NCI-H187 treated with DMSO at 0.1 percent for 48 hours (cell line): ENCODE measurements around the gene PLA2G3.

ENCODE experiments used
- DNase-seq: peaks from one replicate; lab custom pipeline; 2025; lab: John Stamatoyannopoulos, UW

PLA2G3 gene

DNA sequence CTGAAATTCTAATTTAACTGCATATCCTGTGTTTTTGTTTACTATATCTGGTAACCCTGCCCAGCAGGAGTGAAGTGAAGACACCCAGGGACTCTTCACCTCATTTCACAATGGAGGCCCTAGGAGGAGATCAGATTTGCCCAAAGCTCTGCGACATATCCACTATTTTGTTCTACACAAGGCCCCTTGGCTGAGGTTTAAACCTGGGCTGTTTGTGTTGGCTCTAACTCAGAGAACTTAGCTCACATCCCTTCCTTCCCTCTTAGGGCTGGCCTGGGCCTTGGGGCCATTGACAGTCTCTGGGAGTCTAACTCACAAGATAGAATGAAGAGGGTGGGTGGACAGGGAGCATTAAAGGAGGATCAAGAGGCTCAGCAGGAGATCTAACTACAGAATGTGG lies 8.2 kb upstream of the PLA2G3 start:
- DNase-seq, result no peak

GRCh38 chr22:31144223-31144622 lies 3.9 kb upstream of the PLA2G3 start:
- no peak for DNase-seq

DNA sequence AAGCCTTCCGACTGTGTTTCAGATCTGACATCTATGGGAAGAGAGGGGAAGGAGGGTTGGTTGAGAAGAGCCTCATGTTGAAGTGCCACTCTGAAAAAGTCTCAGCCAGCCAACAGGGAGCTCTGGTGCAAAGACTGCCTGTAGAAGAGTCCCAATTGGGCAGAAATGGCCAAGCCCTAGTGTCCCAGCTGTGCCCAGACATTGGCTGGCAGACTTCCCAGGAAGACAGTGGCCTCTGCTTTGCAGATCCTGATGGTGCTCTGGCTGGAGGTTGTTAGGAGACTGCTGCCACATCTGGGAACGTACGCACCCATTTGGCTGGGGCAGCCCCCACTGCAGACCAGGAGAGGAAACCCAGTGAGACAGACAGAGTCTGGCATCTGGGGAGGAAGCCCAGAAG lies 3.2 kb upstream of the PLA2G3 start:
- DNase-seq, result no peak

GRCh38 chr22:31143038-31143437 lies 2.7 kb upstream of the PLA2G3 start:
- DNase-seq, result no peak

DNA sequence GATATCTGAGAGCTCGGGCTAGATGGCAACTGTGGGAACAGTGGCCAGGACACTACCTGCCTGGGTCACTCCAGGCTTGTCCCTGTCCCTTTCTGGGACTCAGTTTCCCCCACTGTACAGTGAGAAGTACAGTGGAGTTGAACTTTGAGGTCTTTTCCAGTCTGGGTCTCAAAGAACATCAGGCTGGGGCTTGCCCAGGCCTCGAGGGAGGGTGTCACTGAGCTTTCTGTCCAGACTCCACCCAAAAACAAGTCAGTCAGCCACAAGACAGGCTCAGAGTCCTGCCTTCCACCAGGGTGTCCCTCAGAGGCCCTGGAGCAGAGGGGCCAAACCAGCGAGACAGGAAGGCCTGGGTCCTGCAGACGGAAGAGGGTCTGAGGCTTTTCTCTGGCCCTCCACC lies 2.0 kb upstream of the PLA2G3 start:
- DNase-seq, result no peak

GRCh38 chr22:31141551-31141950 lies 1.2 kb upstream of the PLA2G3 start:
- DNase-seq, result no peak

DNA sequence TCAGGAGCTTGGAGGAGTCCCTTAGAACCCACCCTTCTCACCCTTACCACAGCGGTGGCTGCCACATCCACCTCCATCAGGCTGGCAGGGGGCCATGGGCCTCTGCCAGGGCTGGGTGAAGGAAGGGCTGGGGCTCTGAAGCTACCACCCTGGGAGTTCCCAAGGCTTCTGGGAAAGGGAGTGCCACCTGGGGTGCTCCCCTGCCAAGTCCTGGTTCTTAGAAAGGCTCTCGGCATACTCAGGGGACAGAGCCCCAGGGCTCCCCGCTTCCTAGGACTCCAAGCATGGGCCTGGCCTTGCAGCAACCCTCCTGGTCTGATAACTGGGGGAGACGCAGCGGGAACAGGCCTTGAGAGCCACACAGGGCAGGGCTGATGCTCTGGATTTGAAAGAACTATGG lies 438 bp upstream of the PLA2G3 start:
- no peak for DNase-seq

DNA sequence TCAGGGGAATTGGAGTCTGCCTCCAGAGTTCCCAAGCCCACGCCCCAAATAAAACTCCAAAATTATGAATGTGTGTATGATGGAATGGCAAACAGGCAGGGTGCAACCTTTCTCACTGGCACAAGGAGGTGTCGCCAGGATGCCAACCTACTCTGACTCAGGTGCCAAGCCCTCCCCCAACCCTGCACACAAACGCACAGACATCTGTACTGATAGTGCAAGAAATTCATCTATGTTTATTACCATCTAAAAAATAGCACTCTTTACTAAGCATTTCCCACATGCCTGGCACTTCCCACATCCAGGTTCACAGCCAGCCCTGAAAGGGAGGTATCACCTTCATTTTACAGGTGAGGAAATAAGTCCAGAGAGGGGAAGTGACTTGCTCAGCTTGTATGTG lies 1.2 kb downstream of the PLA2G3 start:
- no peak for DNase-seq

DNA sequence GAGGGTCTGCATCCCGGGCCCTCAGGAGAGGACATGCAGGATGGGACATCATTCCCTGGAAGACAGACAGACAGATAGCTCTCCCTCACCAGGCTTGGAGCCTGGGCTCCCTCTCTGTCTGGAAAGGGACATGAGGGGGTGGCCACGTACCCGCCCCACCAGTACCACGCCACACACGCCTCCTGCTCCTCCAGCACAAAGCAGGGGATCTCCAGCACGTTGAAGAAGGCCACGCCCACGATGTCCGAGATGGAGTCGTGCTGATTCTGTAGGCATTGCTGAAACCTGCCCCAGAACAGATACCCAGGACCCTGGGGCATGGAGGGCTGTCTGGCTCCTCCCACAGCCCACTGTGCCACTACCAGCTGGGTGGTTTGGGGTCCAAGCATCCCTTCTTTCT lies 2.2 kb downstream of the PLA2G3 start:
- no peak for DNase-seq

DNA sequence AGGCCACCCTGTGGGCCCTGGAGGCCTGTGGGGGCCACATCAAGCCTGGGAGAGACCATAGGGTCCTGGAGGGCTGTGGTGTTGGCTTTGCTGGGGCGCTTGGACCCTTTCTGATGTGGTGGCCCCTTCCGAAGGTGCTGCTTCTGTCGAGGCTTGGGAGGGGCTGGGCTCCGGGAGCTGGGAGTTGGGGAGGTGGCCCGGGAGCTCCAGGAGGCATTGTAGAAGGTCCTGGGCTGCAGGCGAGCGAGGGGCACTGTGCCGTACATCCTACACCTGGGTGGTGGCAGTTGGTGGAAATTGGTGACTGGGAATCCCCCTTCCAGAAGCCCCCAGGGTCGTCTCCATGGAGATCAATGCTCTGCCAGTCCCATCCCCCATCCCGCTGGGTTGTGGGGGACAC lies 2.6 kb downstream of the PLA2G3 start:
- no peak for DNase-seq

- DNase-seq, result no peak
These were observed 3.6 kb downstream of the PLA2G3 start for GRCh38 chr22:31136711-31137110.

- DNase-seq, result no peak
These were observed 4.2 kb downstream of the PLA2G3 start for GRCh38 chr22:31136155-31136554.

DNA sequence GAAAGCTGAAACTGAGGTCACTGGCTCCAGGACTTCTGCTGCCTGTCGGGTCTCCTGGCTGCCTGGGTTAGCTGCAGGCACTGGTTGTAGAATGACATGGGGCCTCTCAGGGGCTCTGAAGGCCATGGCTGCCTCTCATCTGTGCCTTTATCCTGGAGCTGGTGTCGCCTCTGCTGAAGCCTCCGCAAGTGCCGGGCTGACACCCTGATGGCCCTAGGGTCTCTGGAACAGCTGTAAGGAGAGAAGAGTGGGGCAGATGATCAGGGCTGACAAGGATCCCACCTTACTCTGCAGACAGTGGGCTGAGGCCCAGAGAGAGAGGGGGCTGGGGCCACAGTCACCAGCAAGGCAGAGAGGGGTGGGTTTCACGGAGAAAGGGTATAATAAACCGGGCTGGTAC lies 4.6 kb downstream of the PLA2G3 start:
- no peak for DNase-seq

GRCh38 chr22:31134688-31135087 lies 5.6 kb downstream of the PLA2G3 start:
- DNase-seq, result no peak

DNA sequence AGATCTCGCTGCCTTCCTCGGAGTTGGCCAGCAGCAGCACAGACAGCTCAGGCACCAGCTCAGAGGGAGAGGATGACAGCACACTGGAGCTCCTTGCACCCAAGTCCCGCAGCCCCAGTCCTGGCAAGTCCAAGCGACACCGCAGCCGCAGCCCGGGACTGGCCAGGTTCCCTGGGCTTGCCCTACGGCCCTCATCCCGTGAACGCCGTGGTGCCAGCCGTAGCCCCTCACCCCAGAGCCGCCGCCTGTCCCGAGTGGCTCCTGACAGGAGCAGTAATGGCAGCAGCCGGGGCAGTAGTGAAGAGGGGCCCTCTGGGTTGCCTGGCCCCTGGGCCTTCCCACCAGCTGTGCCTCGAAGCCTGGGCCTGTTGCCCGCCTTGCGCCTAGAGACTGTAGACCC lies 6.4 kb downstream of the PLA2G3 start:
- DNase-seq, result no peak

DNA sequence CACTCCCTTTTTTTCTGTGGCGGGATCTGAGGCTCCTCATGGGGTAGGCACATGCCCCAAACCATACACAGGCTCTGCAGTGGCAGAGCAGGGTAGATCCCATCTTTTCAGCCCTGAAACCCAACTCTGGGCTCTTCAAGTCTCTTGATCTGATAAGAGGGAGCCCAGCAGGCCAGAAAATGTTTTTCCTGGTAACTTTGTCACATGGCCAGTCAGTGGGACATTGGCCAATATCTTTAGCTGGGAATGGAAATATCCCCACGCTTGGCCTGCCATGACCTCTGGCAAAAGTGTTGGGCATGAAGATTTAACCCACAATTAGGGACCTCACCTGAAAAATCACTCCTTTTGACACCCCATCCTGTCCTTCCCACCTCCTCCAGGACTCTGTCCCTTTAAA lies 9.4 kb downstream of the PLA2G3 start:
- no peak for DNase-seq

DNA sequence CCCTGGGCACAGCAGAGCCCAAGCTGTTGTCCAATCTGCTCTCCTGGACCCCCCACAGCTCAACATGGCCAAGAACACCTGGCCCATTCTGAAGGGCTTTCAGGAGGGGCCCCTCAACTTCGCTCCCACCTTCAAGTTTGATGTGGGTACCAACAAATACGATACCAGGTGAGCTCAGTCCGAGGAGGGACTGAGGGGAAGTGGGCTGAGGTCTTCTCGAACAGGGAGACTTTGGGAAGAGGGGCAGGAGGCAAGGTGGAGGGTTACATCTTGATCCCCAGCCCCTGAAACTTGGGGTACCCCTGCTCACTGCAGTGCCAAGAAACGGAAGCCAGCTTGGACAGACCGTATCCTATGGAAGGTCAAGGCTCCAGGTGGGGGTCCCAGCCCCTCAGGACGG lies 12.2 kb downstream of the PLA2G3 start:
- DNase-seq, result no peak

DNA sequence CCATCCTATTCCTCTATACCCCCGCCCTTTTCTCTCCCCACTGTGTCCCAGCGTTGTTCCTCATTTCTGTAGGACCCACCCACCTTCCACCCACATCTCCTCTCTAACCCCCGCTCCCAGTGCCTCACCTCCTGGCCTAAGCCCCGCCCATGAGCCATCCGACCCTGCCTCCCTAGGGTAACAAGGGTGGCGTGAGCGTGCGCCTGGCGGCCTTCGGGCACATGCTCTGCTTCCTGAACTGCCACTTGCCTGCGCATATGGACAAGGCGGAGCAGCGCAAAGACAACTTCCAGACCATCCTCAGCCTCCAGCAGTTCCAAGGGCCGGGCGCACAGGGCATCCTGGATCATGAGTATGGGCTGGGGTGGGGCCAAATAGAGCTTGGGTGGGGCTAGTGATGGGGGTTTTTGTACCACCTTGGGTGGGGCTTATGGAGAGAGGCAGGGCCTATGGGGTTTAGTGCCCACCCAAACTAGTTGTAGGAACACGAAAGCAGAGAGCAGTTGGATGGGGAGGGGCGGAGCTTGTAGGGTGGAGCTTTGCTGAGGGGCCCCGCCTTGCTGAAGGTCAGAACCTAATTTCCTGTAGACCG lies 13.0 kb downstream of the PLA2G3 start:
- no peak for DNase-seq

- DNase-seq, result no peak
These were observed 13.5 kb downstream of the PLA2G3 start for GRCh38 chr22:31126869-31127175.

GRCh38 chr22:31126128-31126868 lies 14.0 kb downstream of the PLA2G3 start:
- DNase-seq, result no peak

GRCh38 chr22:31125521-31126117 lies 14.7 kb downstream of the PLA2G3 start:
- no peak for DNase-seq

GRCh38 chr22:31124811-31125465 lies 15.4 kb downstream of the PLA2G3 start:
- no peak for DNase-seq

- no peak for DNase-seq
These were observed 16.0 kb downstream of the PLA2G3 start for GRCh38 chr22:31124290-31124689.

DNA sequence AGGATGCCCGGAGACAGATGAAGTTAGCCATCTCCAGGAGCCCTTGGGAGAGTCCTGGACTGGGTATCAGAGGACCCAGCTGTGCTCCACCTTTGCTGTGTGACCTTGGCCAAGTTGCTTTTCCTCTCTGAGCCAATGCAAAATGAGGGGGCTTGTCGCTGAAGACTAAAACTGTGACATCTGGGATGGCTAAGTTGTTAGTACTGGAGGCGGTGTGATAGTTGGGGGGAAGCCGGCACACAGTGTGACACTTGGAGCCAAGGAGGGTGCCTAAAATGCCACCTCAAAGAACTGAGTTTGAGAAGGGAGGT lies 17.1 kb downstream of the PLA2G3 start:
- DNase-seq, result no peak
